ENCODE data around the gene NTM. TPM values are rescaled to one million over a fixed set of nuclear protein-coding genes. Genes with fewer than 3 reads are reported as not detected.

The NTM gene
- total and polyA plus RNA-seq, 7 donors: 0.07 to 1.1 (median 0.22) TPM; not detected in 2

GRCh38 chr11:131486100-131486499 is 115.7 kb downstream of the NTM start:
- 42 to 48% (median 43%) methylated on average over 3 of the region's 3 CpGs for WGBS, 3 donors
- Histone ChIP-seq H3K36me3 (ENCODE audit: insufficient read depth in 1 of 2, low read depth in 1 of 2) (no peaks in the 10 kb centered on the region), H3K27me3 (ENCODE audit: insufficient read depth in 3 of 3, low read length in 2 of 3) (no peaks in the 10 kb centered on the region), H3K4me1 (no peaks in the 10 kb centered on the region), H3K27ac (no peak overlapping the region), H3K9me3 (no peaks in the 10 kb centered on the region), H3K4me3 (no peak overlapping the region)
- no peak for DNase-seq
- no peak for TF ChIP-seq CTCF (IDR thresholded peaks at IDR 0.05)
- intact Hi-C loops (cut with DNase I): no loop called here
- peak in 3 of 4 donors; percentile 59 to 85 (median 63) for ATAC-seq

- Histone ChIP-seq H3K27ac (no peak overlapping the region), H3K4me1 (no peaks in the 10 kb centered on the region), H3K27me3 (ENCODE audit: insufficient read depth in 3 of 3, low read length in 2 of 3) (no peaks in the 10 kb centered on the region), H3K9me3 (no peaks in the 10 kb centered on the region), H3K36me3 (ENCODE audit: insufficient read depth in 1 of 2, low read depth in 1 of 2) (no peaks in the 10 kb centered on the region), H3K4me3 (no peak overlapping the region)
- TF ChIP-seq CTCF (IDR thresholded peaks at IDR 0.05): no peak
- DNase-seq (no peak), ATAC-seq (no peak)
- 77 to 87% (median 86%) methylated on average over 2 of the region's 2 CpGs for WGBS, 3 donors
- intact Hi-C loops (cut with DNase I): no loop called here
Measured at GRCh38 chr11:131486937-131487635, 116.7 kb downstream of the NTM start.

GRCh38 chr11:131488238-131488637 is 117.8 kb downstream of the NTM start:
- DNase-seq (no peak), ATAC-seq (peak in 3 of 4 donors; percentile 30 to 78 (median 45))
- intact Hi-C loops (cut with DNase I): no loop called here
- WGBS, 3 donors: 16 to 34% (median 19%) methylated on average over 4 of the region's 4 CpGs
- no peaks in the 10 kb centered on the region for H3K36me3 ChIP-seq (ENCODE audit: insufficient read depth in 1 of 2, low read depth in 1 of 2)
- no peak for TF ChIP-seq CTCF (IDR thresholded peaks at IDR 0.05)
- no peak overlapping the region for H3K4me3 ChIP-seq
- no peaks in the 10 kb centered on the region for H3K4me1 ChIP-seq
- H3K27ac ChIP-seq: no peak overlapping the region
- no peaks in the 10 kb centered on the region for H3K9me3 ChIP-seq
- no peaks in the 10 kb centered on the region for H3K27me3 ChIP-seq (ENCODE audit: insufficient read depth in 3 of 3, low read length in 2 of 3)

- no peak for ATAC-seq
- no peaks in the 10 kb centered on the region for H3K36me3 ChIP-seq (ENCODE audit: insufficient read depth in 1 of 2, low read depth in 1 of 2)
- TF ChIP-seq CTCF (IDR thresholded peaks at IDR 0.05): no peak
- 73 to 81% (median 74%) methylated on average over 4 of the region's 4 CpGs for WGBS, 3 donors
- H3K27me3 ChIP-seq (ENCODE audit: insufficient read depth in 3 of 3, low read length in 2 of 3): no peaks in the 10 kb centered on the region
- H3K4me3 ChIP-seq: no peak overlapping the region
- intact Hi-C loops (cut with DNase I): loop anchor here in 1 of 2 donors (10.0 kb wide), 1 partner anchor 163 kb away; no protein-coding TSS in a partner anchor
- no peak overlapping the region for H3K27ac ChIP-seq
- no peaks in the 10 kb centered on the region for H3K4me1 ChIP-seq
- no peaks in the 10 kb centered on the region for H3K9me3 ChIP-seq
- no peak for DNase-seq
Measured at GRCh38 chr11:131491503-131491902, 121.1 kb downstream of the NTM start.

Data from psoas muscle (tissue), 8 donors.